B cell (primary cell): Measurements from ENCODE around the gene NPAT.
"Not testable (repeated sequence)": the region's sequence is repeated elsewhere in the genome, so short reads cannot be mapped to it uniquely, and the experiment has no call there.

ENCODE experiments used
- CTCF ChIP-seq: fragments of 200-600 bp; IDR thresholded peaks from one replicate; pipeline ENCODE4 v1.8.0; 2022; ENCODE audit warnings: antibody characterized with exemption, mild to moderate bottlenecking
- EZH2 ChIP-seq: IDR thresholded peaks from 2 replicates; pipeline ENCODE4 v1.6.1; 2012; ENCODE audit warnings: borderline replicate concordance, low read depth, mild to moderate bottlenecking, moderate library complexity, low read length; ENCODE audit not compliant: insufficient read depth, poor library complexity, severe bottlenecking

DNA sequence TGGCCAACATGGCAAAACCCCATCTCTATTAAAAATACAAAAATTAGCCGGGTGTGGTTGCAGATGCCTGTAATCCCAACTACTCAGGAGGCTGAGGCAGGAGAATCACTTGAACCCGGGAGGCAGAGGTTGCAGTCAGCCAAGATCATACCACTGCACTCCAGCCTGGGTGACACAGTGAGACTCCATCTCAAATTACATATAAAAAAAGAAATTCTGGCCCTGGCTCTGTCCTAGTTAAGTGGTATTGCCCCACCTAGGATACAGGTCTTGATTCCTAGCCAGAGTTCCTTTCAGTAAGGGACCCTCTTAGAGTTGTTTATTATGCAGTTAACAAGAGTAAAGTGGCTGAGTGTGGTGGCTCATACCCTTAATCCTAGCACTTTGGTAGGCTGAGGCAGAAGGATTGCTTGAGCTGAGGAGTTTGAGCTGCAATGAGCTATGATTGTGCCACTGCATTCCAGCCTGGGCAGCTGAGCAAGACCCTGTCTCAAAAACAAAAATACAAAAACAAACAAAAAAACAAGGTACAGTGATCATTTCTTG is 89.4 kb downstream of the NPAT start:
- not testable (repeated sequence) for TF ChIP-seq CTCF, EZH2
